NCI-H345 treated with DMSO at 0.1 percent for 48 hours (cell line): Measurements from ENCODE around the gene CA5A.
"Not testable (repeated sequence)": the region's sequence is repeated elsewhere in the genome, so short reads cannot be mapped to it uniquely, and the experiment has no call there.

Source experiments
- DNase-seq: peaks from one replicate; lab custom pipeline; 2025; ENCODE audit not compliant: unreplicated experiment; lab: John Stamatoyannopoulos, UW

Gene CA5A

DNA sequence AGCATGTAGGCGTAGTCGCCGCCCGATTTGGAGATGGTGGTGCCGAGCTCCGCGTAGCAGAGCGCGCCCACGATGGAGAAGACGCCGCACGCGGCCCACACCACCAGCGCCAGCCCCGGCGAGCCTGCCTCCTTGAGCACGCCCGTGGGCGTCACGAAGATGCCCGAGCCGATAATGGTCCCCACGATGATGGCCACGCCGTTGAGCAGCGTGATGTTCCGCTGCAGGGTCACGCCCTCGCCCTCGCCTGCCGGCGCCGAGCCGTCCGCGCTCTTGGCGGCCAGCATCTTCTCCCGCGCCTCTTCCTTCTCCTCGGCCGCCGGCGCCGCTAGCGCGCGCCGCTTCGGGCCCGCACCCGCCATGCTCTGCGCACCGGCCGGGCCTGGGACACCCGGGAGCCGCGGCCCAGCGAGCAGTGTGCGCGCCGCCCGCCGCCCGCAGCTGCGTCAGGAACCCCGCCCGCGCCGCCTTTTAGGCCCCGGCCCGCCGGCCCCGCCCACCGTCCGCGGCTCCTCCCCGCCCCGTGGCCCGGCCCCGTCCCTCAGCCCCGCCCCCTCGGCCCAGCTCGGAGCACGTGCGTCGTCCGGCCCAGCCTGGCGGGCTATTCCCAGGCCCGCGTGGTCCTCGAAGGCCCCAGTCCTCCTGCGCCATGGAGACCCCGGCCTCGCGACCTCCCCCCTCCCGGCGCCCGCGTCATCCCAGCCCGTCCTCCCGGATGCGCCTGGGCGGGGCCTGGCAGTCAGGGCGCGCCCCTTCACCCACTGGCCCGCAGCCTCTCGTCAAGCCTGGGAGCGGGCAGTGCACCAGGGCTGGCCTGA lies 67.1 kb downstream of the CA5A start, which contains the start of gene SLC7A5:
SLC7A5 (minus strand) TSS at position 447 of the 818 bp plus-strand sequence; CDS start at position 362, 85 bp downstream.
- DNase-seq, result not testable (repeated sequence)

DNA sequence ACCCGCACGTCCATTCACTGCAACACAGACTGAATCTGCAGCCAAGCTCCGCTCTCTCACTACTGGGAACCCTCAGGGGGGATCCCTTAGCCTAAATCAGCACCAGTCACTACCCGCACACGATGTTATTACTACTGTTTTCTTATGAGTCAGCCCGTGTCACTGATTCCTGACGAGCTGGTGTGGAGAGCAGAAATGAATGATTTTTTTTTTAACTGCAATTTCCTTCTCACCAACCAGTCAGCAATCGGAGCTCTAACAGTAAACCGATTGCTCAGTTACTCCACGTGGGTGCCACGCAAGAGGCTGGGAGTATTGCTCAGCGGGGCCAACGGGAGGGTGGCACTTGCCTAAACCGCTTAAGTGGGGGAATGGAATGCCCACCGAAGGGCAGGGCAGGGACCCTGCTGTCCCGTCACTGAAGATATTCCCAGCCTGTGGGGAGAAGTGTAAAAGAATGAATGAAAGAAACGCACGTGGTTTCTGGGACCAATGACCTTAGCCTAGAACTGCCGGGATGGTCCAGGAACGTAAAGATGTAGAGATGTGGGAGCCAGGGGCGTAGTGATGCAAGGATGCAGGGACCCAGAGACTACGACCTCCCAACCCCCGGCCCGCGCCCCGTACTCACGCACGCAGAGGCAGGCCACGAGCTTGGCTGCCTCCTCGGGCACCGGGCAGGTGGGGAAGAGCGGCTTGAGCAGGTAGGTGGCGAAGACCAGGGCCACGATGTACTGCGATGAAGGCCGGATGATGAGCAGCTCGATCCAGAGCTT lies 67.9 kb downstream of the CA5A start:
- not testable (repeated sequence) for DNase-seq

DNA sequence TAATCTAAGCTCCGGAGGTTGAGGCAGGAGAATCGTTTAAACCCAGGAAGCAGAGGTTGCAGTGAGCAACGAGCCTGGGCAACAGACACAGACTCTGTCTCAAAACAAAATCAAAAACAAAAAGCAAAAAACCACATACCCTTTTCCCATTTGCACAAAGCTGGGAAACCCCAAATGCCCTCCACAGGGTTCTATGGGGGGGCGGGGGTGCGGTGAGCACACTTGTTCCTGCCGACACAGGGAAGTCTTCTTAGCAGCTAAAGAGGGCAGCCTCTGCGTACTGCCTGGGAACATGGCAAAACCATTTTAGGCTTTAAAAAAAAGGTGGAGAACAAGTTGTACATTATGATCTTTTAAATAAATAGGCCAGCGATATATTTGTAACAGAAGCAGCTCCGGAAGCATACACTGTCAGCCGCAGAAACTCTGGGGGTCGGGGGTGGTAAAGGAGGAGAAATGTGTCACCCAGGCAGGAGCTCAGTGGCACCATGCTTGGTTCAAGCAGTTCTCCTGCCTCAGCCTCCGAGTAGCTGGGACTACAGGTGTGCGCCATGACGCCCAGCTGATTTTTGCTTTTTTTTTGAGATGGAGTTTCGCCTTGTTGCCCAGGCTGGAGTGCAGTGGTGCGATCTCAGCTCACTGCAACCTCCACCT lies 70.3 kb downstream of the CA5A start:
- not testable (repeated sequence) for DNase-seq

DNA sequence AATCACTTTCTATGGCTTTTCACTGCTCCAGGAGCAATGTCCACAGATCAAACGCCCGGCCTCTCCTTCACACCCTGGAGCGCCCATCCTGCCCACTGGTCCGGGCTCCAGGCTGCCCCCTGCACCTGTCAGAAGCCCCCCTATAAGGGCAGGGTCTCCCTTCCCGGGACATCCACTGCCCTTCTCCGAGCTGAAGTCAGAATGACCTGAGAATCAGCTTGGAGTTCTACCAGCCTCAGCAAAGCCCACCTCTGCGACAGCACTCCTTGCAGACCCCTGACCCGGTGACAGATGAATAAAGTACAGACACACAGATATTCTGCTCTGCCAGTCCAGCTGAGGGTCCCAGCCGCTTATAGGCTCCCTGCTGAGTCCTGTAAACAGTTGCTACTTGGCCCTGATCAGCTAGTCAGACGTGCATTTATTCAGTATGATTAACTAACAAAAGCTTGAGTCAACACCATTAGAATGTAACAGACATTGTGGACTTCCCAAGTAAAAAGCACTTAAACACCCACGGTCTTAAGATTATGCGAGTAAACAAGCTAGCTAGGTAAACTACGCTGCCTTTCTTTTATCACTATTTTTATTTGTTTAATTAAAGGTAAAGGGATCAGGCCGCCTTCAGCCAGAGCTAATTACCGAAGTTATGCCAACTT lies 71.9 kb downstream of the CA5A start:
- no peak for DNase-seq

DNA sequence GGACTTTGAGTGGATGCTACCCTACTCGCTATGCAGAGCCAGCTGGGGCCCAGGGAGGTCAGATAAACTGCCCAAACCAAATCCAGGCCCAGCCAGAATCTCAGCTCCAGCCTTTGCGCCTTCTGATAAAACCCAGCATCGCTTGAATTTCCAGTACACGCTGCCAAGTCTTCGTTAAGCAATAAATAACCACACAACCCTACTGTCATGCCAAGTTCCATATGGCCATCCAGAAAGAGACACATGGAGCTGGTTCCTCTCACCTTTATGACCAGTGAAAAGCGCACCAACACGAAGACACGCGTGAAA lies 73.0 kb downstream of the CA5A start:
- not testable (repeated sequence) for DNase-seq

DNA sequence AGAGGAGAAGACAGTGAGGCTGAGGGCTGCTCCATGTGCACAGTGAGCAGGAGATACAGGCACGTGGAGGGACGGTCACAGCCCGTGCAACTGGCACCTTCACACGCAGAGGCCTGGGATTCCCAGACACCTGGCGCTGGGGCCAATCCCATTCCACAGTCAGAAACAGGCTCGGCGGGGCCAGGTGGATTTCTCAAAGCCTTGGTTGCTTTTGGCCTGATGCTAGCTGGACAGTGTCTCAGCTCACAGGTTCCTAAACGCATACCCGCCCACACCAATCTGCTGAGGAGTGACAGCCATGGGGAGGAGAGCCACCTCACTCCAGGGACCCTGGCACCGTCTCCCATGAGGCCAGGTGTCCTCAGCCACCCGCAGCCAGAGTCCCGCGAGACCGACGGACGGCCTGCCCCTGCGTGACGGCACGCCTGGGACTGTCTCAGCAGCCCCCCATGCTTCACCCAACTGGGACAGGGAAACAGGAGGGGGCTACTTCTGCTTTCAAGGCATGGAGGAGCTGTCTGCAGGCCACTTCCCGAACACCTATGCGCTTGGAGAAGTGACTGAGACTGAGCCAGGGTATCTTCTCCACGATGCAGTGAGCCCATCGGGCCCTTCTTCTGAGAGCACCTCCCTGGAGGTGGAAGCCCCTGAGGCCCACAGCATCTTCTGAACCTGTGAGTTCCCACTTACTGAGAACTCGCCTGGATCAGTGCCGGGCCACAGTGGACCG lies 73.6 kb downstream of the CA5A start:
- not testable (repeated sequence) for DNase-seq

DNA sequence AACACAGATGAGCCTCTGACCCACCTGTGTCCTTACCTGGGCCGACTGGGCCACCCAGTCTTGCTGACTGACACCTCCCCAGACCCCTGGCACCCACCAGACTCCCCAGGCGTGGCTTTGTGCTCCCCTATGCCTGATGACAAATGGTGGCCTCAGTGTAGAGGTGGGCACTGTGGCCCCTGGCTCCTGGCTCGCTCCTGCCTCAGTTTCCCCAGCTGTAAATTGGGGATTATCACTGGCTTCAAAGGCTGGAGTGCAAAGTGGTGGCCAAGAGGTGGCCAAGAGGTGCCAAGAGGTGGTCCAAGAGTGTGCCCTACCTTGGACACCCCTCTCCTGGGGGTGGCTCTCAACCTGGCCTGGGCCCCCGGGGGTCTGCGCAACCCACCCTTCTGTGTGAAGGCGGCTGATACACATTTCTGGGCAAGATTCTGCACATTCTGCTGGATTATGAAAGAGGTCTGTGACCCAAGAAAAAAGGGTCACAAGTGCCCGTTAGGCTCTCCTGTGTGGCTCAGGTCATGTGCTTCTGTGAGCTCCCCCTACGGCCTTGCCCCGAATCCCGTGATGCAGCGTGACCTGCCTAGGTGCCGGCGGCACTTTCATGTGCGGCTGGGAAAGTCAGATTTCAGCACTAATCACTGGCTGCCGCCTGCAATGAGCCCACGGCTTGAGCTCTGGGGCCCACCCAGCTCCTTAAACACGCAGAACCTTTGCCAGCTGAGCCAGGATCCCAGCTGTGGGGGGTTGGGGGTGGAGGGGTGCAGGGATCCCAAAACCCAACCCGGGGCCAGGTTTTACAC lies 74.8 kb downstream of the CA5A start:
- not testable (repeated sequence) for DNase-seq

DNA sequence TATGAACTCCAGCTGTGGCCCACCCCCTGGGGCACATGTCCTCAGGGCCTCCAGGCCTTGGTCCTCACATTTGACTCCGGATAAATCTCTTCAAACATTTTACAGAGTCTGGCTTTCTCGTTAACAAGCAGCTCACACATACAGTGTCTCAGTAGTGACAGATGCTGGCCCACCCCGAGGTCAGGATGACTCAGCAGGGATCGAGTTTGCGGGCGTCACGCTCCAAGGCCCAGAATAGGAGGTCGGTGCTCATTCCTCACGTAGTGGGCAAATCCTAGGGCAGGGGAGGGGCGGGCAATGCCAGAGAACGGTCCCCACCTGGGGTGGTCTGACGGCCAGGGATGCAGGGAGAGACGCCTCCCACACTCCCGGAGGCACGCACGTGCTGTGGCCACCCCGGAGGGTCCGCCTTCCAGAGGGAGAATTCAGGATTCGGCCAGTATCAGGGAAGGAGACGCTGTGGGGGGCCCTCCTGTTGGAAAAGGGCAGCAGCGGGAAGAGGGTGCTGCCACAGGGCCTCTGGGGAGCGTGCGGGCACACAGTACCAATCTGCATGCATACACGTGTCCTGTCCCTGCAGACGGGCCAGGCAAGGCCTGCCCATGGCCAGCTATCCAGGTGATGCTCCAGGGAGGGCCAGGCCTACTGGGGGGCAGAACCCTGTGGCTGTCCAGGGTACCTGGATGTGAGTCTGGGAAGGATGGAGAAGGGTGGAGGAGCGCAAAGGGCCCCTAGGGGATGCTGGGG lies 75.6 kb downstream of the CA5A start:
- DNase-seq, result no peak

DNA sequence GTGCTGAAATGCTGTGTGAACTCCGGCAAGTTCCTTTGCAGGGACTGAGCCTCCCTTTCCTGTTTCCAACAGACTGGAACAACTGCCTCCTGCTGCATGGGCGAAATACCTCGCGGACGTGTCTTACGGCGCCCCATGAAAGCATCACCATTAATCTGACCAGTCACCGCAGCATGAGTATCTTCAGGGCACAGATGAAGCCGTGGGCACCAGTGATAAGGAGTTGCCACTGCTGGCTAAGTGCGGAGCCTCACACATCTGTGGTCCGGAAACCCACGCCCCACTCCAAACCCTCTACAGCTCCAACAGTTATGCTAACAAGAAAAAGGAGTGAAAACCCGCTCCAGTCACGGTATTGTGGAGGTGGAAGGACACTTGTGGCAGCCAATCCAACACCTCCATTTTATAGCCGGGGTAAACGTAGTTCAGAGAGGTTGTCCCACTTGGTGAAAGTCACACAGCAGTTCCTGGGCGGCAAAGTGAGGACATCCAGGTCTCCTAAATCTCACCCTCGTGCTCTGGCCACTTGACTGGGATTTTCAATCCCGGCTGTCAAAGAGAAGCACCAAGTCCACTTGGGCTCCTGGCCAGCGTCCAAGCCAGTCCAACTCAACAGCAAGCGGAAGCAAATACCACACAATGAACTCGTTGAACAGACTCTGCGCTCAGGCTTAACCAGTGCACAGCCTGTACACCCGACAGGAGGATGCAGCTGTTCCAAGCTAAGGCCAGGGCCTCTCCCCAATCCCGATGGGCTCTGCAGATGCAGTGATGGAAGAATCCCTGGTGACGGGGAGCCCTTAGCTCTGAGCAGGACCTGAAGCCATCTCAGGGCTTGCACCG lies 78.0 kb downstream of the CA5A start:
- not testable (repeated sequence) for DNase-seq

DNA sequence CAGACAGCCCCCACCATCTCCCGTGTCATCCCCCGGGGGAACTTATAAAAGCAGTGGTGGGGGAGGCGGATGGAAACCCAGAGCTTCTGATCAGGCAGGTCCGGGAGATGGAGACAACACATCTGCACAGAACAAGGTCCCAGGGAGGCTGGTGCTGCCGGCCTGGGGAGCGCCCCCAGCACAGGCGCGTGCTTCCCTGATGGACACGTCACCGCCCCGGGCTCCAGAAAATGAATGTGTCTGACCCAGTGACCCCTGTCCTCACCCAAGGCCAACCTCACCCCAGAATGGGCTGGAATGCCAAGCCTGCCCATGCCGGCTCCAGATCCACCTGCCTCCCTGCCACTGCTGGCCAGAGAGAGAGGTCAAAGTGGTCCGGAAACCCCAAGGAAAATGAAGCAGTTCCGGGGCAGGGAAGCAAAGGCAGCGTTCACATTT lies 79.5 kb downstream of the CA5A start:
- no peak for DNase-seq

DNA sequence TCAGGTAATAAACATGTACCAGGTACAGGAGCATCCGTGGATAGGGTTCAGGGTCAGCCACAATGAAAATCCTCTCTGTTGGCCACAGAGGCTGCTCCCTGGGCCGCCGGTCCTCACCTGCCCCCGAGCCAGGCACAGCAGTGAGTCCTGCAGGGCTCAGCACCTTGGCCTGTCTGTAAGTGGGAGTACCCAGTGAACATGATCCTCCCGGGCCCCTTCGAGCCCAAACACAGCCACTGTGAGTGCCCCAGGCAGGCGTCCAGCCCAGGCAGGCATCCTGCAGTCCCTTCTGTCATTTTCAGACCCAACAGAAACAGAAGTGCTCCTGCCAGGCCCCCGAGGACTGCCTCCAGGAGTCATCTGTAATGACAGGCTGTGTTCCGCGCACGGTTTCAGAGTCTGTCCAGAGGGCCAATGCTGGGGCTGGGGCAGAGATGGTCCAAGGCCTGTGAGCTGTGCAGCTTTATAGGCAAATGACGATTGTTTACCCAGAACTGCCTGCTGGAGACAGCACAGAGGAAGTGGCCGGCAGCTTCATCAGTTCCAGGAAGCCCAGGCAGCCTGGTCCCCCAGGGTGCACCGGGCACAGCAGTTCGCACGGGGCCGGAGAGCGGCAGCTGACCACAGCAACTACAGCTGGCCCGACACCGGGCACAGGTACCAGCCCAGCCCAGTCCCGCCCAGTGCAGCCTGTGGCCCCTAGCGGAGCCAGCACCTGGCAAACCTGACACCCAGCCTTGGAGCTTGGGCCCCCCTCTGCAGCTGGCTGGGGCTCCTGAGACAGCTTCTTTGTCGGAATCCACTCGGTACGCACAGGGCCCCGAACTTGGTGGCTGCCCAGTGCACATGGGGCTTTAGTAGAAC lies 80.2 kb downstream of the CA5A start:
- DNase-seq, result no peak

DNA sequence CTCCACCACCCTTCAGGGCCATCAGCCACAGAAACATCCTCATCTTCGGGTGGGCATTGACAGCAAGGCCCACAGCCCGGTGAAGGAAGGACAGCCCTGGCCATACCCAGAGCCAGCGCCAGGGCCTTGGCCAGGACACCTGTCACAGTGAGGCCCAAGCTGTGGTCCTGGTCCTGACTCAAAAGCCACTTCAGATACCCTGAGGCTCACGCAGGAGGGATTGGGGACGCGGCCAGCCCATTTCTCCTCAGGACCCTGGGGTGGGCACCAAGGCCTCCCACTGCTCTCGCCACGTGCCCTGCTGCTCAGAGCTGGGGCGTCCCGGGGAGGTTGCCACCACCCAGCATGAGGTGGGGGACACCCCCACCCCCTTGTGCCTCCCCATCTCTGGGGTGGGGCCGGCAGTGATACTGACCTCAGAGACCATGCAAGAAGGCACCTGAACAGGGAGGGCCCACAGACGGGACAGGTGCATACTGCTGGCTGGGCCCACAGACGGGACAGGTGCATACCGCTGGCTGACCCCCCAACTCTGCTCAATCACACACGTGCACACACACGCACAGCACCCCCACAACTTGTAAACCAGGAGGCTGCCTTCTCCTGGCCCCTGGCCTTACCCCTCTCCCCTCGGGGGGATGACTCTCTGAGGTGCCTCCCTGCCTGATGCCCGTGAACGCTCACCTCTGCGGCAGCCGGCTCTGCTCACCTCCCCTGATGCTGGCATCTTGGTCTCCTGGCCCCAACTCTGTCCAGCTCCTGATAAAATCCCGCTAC lies 81.2 kb downstream of the CA5A start:
- no peak for DNase-seq

DNA sequence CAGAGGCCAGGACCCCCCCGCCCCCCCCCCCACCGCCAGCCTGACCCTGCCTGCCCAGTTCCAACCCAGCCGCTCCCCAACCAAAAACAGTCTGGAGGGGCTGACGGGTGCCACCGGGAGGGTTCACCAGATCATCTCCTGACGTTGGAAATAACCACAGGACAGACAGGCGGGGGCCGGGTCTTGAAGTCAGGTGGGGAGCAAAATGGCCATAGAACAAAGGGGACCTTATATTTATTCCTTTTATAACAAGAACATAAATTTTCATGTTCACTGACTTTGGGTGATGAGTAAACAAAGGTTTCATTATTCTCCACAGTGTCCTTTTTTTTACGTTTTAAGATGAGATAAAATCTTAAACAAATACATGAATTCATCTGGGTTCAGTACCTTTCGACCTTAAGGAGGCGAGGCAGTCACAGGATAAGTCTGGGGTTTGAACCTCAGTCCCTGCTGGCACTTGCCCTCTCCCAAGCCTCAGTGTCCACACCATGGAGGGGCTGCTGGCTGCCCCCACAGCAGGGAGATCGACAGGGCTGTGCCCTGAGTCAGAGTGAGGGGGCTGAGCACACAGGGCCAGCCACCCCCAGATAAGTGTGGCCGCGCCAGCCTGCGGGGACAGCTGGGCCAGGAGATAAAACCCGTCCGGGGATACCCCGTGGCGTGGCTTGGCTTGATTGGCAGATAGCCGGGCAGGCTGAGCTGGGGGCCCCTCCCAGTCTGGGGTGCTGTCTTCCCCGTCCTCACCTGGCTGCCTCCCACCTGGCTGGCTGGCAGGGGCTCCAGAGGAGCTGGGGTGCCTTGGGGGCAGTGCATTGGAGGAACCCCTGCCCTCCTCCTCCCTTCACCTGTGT lies 82.0 kb downstream of the CA5A start:
- no peak for DNase-seq

DNA sequence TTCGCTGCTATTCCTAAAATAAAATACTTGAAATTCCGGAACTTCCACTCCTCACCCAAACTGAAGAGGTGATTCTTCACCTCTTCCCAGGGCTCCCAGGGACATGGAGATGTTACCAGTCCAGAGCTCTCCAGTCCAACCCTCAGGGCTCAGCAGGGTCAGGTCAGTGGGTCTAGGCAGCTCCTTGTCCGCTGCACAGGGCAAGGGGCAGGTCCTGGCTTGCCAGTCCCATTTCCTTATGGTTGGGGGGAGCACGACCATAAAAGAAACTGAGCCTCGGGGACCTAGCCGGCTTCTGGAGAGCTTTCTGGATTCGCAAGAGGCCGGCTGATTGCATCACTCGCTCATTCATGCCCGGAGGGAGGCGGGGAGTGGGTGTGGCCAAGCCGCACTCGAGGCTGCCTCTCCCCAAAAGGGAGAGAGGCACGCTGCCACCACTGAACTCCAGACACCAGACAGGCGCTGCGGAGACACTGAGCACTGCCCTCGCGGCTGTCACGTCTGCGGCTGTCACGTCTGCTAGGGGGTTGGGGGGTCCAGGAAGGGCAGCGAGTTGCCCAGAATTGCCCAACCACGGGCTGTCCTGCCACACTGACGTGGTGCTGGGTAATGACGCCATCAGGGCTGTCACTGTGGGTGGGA lies 82.8 kb downstream of the CA5A start:
- DNase-seq, result no peak

DNA sequence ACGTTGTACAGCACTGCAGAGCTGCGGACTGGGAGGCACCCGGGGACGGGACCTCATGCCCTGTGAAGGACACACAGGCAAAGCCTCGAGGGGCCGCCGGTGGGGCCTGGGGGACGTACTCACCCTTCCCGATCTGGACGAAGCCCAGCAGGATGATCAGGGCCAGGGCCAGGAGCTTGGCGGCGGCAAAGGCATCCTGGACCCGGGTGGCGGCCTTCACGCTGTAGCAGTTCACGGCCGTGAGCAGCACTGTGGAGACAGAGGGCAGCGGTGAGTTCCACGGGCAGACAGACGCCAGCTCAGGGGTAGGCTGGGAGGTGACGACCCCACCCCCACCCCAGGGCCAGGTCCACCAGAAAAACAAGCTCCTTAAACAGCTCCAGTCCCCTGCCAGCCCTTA lies 84.7 kb downstream of the CA5A start:
- DNase-seq, result no peak
